H4 (cell line): Measurements from ENCODE around the gene IFIT1B. TPM values are rescaled to one million over a fixed set of nuclear protein-coding genes. Genes with fewer than 3 reads are reported as not detected.
"Not testable (repeated sequence)": the region's sequence is repeated elsewhere in the genome, so short reads cannot be mapped to it uniquely, and the experiment has no call there.

Experiments used
- DNase-seq: peaks from one replicate; pipeline ENCODE4 v3.0.0-alpha.2; 2015; ENCODE audit warnings: low spot score
- total RNA-seq: library from RNA; depleted of rRNA; stranded (reverse); fragments of >200 nt; shearing (Covaris generic); gene quantifications from 2 replicates; pipeline ENCODE4 v1.2.3, GENCODE V29; 2014

The IFIT1B gene
- total RNA-seq, 1 experiment from 2014 or later, result 0.12 TPM

DNA sequence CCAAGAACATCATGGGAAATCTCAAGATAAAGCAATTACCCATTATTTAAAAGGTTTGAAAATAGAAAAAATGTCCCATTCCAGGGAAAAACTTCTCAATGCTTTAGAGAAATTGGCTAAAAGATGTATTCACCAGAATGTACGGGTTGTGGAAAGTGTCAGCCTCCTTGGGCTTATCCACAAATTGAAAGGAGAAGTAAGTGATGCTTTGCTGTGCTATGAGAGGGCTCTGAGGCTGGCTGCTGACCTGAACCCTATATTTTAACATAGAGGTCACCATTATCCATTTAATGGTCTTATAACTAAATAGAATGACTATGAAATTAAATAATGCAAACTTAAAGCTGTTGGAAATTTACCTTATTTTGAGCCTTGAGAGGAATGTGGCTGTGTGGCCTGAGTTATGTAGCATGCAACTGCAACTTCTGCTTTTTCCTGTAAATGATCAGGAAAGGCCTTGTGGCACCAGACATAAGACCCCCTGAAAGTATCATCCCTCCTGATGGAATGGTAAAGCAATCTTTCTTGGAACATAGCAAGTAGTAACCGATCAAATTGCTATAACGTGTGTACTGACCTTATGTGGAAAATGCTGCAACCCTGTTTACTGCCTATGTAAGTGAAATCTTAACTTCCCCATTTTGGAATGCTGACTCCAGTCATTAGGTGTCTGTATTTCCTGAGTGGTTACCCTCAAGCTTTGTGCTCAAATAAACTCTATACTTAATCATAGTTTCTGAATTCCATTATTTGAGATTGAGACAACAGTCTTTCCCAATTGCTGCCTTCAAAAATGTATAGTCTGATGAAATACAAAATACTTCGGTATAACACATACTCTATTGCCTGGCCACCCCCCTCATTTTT is 6.9 kb downstream of the IFIT1B start:
- DNase-seq, result no peak

DNA sequence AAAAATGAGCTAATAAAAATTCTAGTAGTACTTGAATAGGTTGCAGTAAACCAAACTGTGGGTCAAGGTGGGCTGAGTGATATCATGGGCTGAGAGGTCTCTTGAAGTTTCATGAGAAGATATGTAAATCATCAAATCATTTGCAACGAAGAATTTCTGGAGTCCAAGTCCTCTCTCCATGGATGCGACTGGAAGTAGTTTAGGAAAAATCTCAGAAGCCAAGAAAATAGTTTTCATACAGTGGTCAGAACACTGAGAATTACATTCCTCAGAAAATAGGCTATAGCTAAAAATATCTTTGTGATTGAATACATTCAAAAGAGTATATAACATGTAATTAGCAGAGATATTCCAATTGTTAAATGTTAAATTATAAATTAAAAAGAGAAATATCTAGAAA is 10.9 kb downstream of the IFIT1B start:
- no peak for DNase-seq

DNA sequence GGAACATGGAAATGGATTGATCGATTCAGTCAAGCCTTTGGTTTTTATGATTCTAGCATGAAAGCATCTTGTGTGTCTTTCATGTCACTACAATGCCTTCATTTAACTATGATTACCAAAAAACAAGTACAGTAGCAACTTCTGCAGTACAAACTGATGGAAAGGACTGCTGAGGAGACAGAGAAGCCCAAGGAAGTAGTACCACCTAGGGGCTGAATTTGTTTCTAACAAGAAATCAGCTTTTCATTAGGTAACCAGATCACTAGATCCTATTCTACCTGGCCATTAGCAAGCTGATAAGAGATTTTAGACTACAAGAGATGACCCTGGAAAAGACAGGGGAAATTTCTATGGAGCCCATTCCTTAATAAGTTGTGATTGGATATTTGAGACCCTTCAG is 11.4 kb downstream of the IFIT1B start:
- peak; percentile 24 for DNase-seq

GRCh38 chr10:89390476-89391225 is 12.8 kb downstream of the IFIT1B start:
- no peak for DNase-seq

DNA sequence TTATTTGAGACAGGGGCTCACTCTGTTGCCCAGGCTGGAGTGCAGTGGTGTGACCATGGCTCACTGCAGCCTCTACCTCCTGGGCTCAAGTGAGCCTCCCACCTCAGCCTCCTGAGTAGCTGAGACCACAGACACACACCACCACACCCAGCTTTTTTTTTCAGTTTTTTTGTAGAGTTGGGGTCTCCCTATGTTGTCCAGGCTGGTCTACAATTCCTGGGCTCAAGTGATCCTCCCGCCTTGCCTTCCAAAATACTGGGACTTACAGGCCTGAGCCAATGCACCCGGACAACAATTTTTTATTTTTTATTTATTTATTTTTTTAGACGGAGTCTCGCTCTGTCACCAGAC is 13.3 kb downstream of the IFIT1B start:
- not testable (repeated sequence) for DNase-seq

- peak; percentile 95 for DNase-seq
Measured at GRCh38 chr10:89391907-89392756, 14.3 kb downstream of the IFIT1B start, which contains the start of gene IFIT1. Gene IFIT1, plus strand, starts transcription at chr10:89392623. Its CDS starts 90 bp downstream, at chr10:89392713.

- DNase-seq, result peak; percentile 61
Measured at GRCh38 chr10:89392974-89393373, 15.1 kb downstream of the IFIT1B start.

DNA sequence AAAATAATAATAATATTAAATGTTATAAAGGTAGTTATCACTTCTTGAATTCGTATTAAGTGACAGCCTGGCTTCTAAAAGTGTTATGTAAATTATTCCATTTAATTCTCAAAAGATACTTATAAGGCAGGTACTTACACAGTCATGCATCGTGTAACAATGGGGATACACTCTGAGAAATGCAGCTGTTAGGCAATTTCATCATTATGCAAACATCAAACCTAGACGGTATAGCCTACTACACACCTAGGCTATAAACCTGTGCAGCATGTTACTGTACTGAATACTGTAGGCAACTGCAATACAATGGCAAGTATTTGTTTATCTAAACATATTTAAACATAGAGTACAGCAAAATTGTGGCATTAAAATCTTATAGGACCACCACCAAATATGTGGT is 16.0 kb downstream of the IFIT1B start:
- DNase-seq, result no peak

- DNase-seq, result no peak
Measured at GRCh38 chr10:89395141-89395540, 17.3 kb downstream of the IFIT1B start.

DNA sequence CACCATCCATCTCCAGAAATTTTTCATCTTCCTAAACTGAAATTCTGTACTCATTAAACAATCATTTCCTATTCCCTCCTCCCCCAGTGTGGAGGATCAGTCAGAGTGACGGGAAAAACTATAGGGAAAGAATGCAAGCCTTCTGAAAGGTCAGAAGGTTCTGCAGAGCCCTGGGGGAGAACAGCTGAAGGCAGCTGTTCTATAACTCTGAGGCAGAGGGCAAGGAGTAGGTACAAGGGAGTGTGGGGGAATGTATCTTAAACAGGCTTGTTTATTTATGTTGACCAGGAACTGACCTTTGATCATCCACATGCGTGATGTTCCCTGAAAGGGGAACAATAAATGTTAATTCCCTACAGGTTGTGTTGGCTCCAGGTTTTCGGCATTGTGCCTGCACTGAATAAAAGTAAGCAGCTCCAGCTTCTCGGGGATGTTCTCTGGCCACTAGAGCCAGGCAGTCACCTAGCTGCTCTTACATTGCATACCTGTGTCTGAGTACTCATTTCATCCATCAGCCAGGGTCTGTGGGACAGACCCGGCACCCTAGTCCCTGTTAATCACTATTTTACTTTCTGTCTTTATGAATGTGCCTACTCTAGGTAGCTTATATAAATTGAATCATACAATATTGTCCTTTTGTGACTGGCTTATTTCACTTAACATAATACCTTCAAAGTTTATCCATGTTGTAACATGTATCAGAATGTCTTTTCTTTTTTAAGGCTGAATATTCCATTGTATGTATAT is 20.3 kb downstream of the IFIT1B start:
- no peak for DNase-seq

GRCh38 chr10:89399956-89400355 is 22.1 kb downstream of the IFIT1B start:
- DNase-seq, result no peak

GRCh38 chr10:89403043-89403442 is 25.2 kb downstream of the IFIT1B start:
- no peak for DNase-seq

- DNase-seq, result no peak
Measured at GRCh38 chr10:89404104-89405047, 26.5 kb downstream of the IFIT1B start.

- DNase-seq, result not testable (repeated sequence)
Measured at GRCh38 chr10:89406178-89406577, 28.3 kb downstream of the IFIT1B start.

GRCh38 chr10:89407792-89408191 is 29.9 kb downstream of the IFIT1B start:
- DNase-seq, result not testable (repeated sequence)

DNA sequence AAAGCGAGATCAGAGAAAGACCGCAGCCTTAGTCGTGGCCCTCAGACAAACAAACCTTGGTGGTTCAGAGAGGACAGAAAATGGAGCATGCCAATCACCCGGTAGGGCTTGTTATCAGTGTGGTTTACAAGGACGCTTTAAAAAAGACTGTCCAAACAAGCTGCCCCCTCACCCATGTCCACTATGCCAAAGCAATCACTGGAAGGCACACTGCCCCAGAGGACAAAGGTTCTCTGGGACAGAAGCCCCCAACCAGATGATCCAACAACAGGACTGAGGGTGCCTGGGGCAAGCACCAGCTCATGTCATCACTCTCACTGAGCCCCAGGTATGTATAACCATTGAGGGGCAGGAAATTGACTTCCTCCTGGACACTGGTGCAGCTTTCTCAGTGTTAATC is 31.4 kb downstream of the IFIT1B start:
- not testable (repeated sequence) for DNase-seq

DNA sequence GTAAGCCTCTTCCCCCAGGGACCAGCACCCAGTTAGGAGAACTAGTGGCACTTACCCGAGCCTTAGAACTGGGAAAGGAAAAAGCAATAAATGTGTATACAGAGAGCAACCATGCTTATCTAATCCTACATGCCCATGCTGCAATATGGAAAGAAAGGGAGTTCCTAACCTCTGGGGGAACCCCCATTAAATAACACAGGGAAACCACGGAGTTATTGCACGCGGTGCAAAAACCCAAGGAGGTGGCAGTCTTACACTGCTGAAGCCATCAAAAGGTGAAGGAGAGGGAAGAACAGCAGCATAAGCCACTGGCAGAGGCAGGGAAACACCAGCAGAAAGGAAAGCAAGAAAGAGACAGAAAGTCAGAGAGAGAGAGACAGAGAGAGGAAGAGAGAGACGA is 32.7 kb downstream of the IFIT1B start:
- not testable (repeated sequence) for DNase-seq

DNA sequence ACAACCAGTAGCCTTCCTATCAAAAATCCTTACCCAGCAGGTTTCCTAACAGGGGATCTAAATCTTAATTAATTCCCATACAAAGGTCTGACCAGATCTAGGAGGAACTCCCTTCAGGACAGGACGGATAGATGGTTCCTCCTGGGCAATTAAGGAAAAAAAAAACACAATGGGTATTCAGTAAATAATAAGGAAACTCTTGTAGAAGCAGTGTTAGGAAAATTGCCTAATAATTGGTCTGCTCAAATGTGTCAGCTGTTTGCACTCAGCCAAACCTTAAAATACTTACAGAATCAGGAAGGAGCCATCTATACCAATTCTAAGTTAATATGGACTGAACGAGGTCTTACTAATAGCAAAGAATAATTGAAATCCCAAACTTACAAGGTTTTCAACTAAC is 33.3 kb downstream of the IFIT1B start:
- not testable (repeated sequence) for DNase-seq

- DNase-seq, result not testable (repeated sequence)
Measured at GRCh38 chr10:89412276-89412675, 34.4 kb downstream of the IFIT1B start.

GRCh38 chr10:89413398-89413912 is 35.6 kb downstream of the IFIT1B start:
- no peak for DNase-seq
